Neuronal stem cell (in vitro differentiated cells): ENCODE results near the gene FHIT.

Experiments
- DNase-seq: peaks from one replicate; pipeline ENCODE4 v3.0.0-alpha.2; 2013; ENCODE audit warnings: low spot score
- H2AFZ ChIP-seq: one replicate; pipeline ENCODE4 v1.6.1; 2013; ENCODE audit warnings: mild to moderate bottlenecking, low read length, inconsistent platforms
- H2AK5ac ChIP-seq: 2 replicates; pipeline ENCODE4 v1.6.1; 2013; ENCODE audit warnings: low read depth, mild to moderate bottlenecking, inconsistent platforms, low read length, moderate library complexity, mixed read lengths
- H2BK120ac ChIP-seq: 2 replicates; pipeline ENCODE4 v1.6.1; 2013; ENCODE audit warnings: low read depth, mild to moderate bottlenecking, inconsistent platforms, low read length, moderate library complexity, mixed read lengths
- H2BK12ac ChIP-seq: one replicate; pipeline ENCODE4 v1.6.1; 2013; ENCODE audit warnings: low read length, inconsistent platforms
- H2BK15ac ChIP-seq: 2 replicates; pipeline ENCODE4 v1.6.1; 2013; ENCODE audit warnings: mild to moderate bottlenecking, low read length, inconsistent platforms, mixed read lengths
- H2BK5ac ChIP-seq: one replicate; pipeline ENCODE4 v1.6.1; 2013; ENCODE audit warnings: inconsistent platforms, mild to moderate bottlenecking, low read length, moderate library complexity
- H3K14ac ChIP-seq: one replicate; pipeline ENCODE4 v1.6.1; 2013; ENCODE audit warnings: low read length, inconsistent platforms
- H3K18ac ChIP-seq: 2 replicates; pipeline ENCODE4 v1.6.1; 2013; ENCODE audit warnings: low read length, inconsistent platforms
- H3K23ac ChIP-seq: 2 replicates; pipeline ENCODE4 v1.6.1; 2013; ENCODE audit warnings: low read depth, mild to moderate bottlenecking, mixed read lengths, low read length, inconsistent platforms; ENCODE audit not compliant: poor library complexity
- H3K27ac ChIP-seq: replicated peaks from 3 replicates; pipeline ENCODE4 v1.5.1; 2013; ENCODE audit warnings: low read length, inconsistent platforms
- H3K27me3 ChIP-seq, 3 experiments: 2 replicates each; pipeline ENCODE4 v1.6.1; 2013; ENCODE audit warnings: low read length in 3 of 3, mild to moderate bottlenecking in 2 of 3, inconsistent platforms in 1 of 3, low read depth in 1 of 3, mixed read lengths in 1 of 3, moderate library complexity in 1 of 3; ENCODE audit not compliant: control insufficient read depth in 3 of 3, insufficient read depth in 3 of 3
- H3K36me3 ChIP-seq, 2 donors: replicated peaks in 1 of 2; 2 replicates each; pipeline ENCODE4 v1.6.1; 2013; ENCODE audit warnings: low read length in 2 of 2; ENCODE audit not compliant: control insufficient read depth in 2 of 2, insufficient read depth in 2 of 2
- H3K4ac ChIP-seq: 2 replicates; pipeline ENCODE4 v1.6.1; 2013; ENCODE audit warnings: inconsistent platforms, mild to moderate bottlenecking, low read length, moderate library complexity
- H3K4me1 ChIP-seq, 2 donors: 1 replicate in 1 of 2; 2 replicates in 1 of 2; pipeline ENCODE4 v1.6.1; 2013; ENCODE audit warnings: low read length in 2 of 2, low read depth in 1 of 2; ENCODE audit not compliant: control insufficient read depth in 2 of 2, insufficient read depth in 1 of 2
- H3K4me2 ChIP-seq: one replicate; pipeline ENCODE4 v1.6.1; 2013; ENCODE audit warnings: mild to moderate bottlenecking, low read length, inconsistent platforms; ENCODE audit not compliant: insufficient read depth, poor library complexity, severe bottlenecking
- H3K4me3 ChIP-seq, 2 donors: 2 replicates each; pipeline ENCODE4 v1.5.1; 2013; ENCODE audit warnings: low read length in 2 of 2, mild to moderate bottlenecking in 2 of 2, inconsistent platforms in 1 of 2, moderate library complexity in 1 of 2
- H3K79me1 ChIP-seq: one replicate; pipeline ENCODE4 v1.6.1; 2013; ENCODE audit warnings: low read depth, mild to moderate bottlenecking, inconsistent platforms, low read length, moderate library complexity
- H3K9ac ChIP-seq: one replicate; pipeline ENCODE4 v1.6.1; 2013; ENCODE audit warnings: mild to moderate bottlenecking, low read depth, low read length, inconsistent platforms; ENCODE audit not compliant: poor library complexity
- H3K9me3 ChIP-seq, 2 donors: replicated peaks in 1 of 2; 2 replicates each; pipeline versions ENCODE3 to v1.6.1; 2013; ENCODE audit warnings: low read length in 2 of 2, mild to moderate bottlenecking in 2 of 2, inconsistent platforms in 1 of 2, low read depth in 1 of 2, mixed read lengths in 1 of 2, moderate library complexity in 1 of 2; ENCODE audit not compliant: control insufficient read depth in 2 of 2, insufficient read depth in 1 of 2
- H4K8ac ChIP-seq: one replicate; pipeline ENCODE4 v1.6.1; 2013; ENCODE audit warnings: low read depth, mild to moderate bottlenecking, inconsistent platforms, low read length, moderate library complexity
- H4K91ac ChIP-seq: one replicate; pipeline ENCODE4 v1.6.1; 2013; ENCODE audit warnings: low read length, low read depth, mild to moderate bottlenecking, inconsistent platforms; ENCODE audit not compliant: poor library complexity
- WGBS, 2 donors: extraction: QIAGEN DNeasy Blood & Tissue Kit; methylation state at CpG; one replicate each; pipeline ENCODE4 v1.1.7; 2013; ENCODE audit warnings: missing lambda C conversion rate in 2 of 2, mixed read lengths in 1 of 2; ENCODE audit not compliant: insufficient read length in 2 of 2, insufficient replicate concordance in 1 of 2; ENCODE audit errors: extremely low coverage in 2 of 2; 5-methylcytosine and 5-hydroxymethylcytosine counted together

FHIT gene

DNA sequence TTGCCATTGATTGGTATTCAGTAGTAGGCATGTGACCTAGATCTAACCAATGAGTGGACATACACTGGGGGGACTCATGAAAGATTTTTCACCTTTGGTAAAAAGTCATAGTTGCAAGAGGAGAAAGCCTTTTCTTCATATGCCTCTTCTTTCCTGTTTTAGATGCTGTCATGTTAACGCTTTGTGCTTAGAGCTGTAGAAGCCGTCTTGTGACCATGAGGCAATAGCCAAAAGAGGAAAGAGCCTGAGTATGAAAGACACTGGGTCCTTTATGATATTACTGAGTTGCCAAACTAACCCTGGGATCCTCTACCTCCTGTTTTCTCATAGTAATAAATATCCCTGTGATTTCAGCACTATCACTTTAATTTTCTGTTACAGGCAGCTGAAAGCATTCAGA, 396.0 kb downstream of the FHIT start:
- Histone ChIP-seq H2BK15ac (no peak overlapping the region), H3K27me3 (no peaks in the 10 kb centered on the region), H2BK12ac (no peak overlapping the region), H3K18ac (no peak overlapping the region), H3K23ac (no peak overlapping the region), H3K36me3 (no peaks in the 10 kb centered on the region), H4K8ac (no peak overlapping the region), H3K27ac (no peak overlapping the region), H3K9me3 (peaks cover 0 to 2% of the 10 kb centered on the region in 2 donors), H2BK120ac (no peak overlapping the region), H3K4me3 (no peak overlapping the region), H3K79me1 (no peaks in the 10 kb centered on the region), H2AFZ (no peak overlapping the region), H4K91ac (no peak overlapping the region), H3K4me2 (no peak overlapping the region), H2BK5ac (no peak overlapping the region), H3K14ac (no peak overlapping the region), H3K4me1 (no peaks in the 10 kb centered on the region), H3K9ac (no peak overlapping the region), H3K4ac (no peak overlapping the region), H2AK5ac (no peak overlapping the region)
- WGBS, 2 donors = no CpG with 5 or more reads among the region's 2 CpGs
- DNase-seq = no peak

DNA sequence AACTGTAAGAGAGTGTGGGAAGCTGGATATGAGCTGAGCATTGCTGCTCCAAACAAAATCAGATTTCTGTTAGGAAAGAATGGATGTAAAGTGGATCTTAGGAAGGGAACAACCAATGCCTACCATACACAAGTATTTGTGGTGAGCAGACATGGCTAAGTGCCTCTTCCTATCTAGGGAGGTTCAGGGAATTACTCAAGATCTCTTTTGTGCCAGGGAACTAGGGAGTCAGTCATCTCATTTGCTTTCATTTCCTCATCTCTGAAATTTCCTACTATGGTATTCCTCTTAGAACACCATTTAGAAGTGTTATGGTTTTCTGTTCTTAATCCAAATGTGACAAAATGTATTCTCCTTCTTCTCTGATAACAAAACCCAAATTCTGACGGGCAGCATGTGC, 396.5 kb downstream of the FHIT start:
- H3K9me3 ChIP-seq = peaks cover 0 to 2% of the 10 kb centered on the region in 2 donors
- H2BK12ac ChIP-seq = no peak overlapping the region
- H3K4ac ChIP-seq = no peak overlapping the region
- no peak overlapping the region for H4K91ac ChIP-seq
- H3K14ac ChIP-seq = no peak overlapping the region
- WGBS, 2 donors = no CpG with 5 or more reads among the region's 1 CpG
- no peaks in the 10 kb centered on the region for H3K79me1 ChIP-seq
- H3K36me3 ChIP-seq = no peaks in the 10 kb centered on the region
- no peak overlapping the region for H2AK5ac ChIP-seq
- no peak overlapping the region for H3K4me3 ChIP-seq
- no peak overlapping the region for H2AFZ ChIP-seq
- H3K9ac ChIP-seq = no peak overlapping the region
- DNase-seq = no peak
- no peak overlapping the region for H2BK120ac ChIP-seq
- H2BK15ac ChIP-seq = no peak overlapping the region
- H2BK5ac ChIP-seq = no peak overlapping the region
- H3K27ac ChIP-seq = no peak overlapping the region
- no peaks in the 10 kb centered on the region for H3K4me1 ChIP-seq
- H4K8ac ChIP-seq = no peak overlapping the region
- H3K18ac ChIP-seq = no peak overlapping the region
- H3K27me3 ChIP-seq = no peaks in the 10 kb centered on the region
- H3K23ac ChIP-seq = no peak overlapping the region
- no peak overlapping the region for H3K4me2 ChIP-seq

DNA sequence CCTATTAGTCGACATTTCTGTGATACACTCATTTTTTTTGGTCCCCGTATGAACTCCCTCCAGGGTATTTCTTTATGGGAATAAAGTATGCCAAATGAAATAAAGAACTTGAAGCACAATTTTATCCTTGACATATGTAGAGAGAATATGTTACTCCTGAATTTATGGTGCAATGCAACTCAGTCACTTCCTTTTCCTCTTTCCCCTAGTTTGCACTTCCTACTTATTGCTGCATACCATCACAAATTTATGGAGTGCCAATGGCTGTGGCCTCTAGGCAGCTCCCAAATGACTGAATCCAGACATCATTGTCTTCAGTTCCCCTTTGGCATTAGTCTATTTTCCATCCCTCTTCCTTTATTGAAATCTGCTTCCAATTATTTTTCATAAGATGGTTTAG, 403.5 kb downstream of the FHIT start:
- Histone ChIP-seq H3K79me1 (no peaks in the 10 kb centered on the region), H2BK5ac (no peak overlapping the region), H4K91ac (no peak overlapping the region), H2BK12ac (no peak overlapping the region), H3K4me2 (no peak overlapping the region), H3K23ac (no peak overlapping the region), H2AK5ac (no peak overlapping the region), H2BK120ac (no peak overlapping the region), H3K4ac (no peak overlapping the region), H3K18ac (no peak overlapping the region), H3K9ac (no peak overlapping the region), H3K36me3 (no peaks in the 10 kb centered on the region), H3K27me3 (no peaks in the 10 kb centered on the region), H3K14ac (no peak overlapping the region), H2AFZ (no peak overlapping the region), H3K27ac (no peak overlapping the region), H3K4me1 (no peaks in the 10 kb centered on the region), H3K4me3 (no peak overlapping the region), H3K9me3 (peaks cover 0 to 2% of the 10 kb centered on the region in 2 donors), H4K8ac (no peak overlapping the region), H2BK15ac (no peak overlapping the region)
- DNase-seq = no peak
- no CpG with 5 or more reads among the region's 2 CpGs for WGBS, 2 donors

DNA sequence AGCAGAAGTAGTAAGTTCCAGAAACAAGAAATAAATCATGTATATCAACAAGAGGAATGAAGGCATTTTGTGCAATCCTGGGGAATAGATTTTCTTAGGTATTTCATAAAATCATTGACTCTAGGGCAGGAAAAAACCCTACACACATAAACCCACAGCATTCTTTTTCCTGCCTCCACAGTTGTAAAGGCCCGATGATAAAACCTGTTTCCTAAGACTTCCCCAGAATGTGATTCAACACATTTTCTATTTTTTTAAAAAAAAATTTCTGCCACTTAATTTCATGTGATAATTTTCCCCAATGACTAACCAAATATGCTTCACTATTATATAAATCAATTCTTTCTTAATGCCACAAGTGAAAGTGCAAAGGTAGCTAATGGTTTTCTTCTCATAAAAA, 407.0 kb downstream of the FHIT start:
- DNase-seq = no peak
- Histone ChIP-seq H2BK120ac (no peak overlapping the region), H4K8ac (no peak overlapping the region)

More for the DNA sequence above, 407.0 kb downstream of the FHIT start:
- Histone ChIP-seq H3K4me3 (no peak overlapping the region), H3K27me3 (no peaks in the 10 kb centered on the region), H4K91ac (no peak overlapping the region), H3K4me2 (no peak overlapping the region), H2BK15ac (no peak overlapping the region), H3K9ac (no peak overlapping the region), H3K27ac (no peak overlapping the region), H3K4ac (no peak overlapping the region), H3K23ac (no peak overlapping the region), H2AFZ (no peak overlapping the region), H3K36me3 (no peaks in the 10 kb centered on the region), H2BK12ac (no peak overlapping the region), H3K18ac (no peak overlapping the region), H2BK5ac (no peak overlapping the region), H3K14ac (no peak overlapping the region), H2AK5ac (no peak overlapping the region), H3K4me1 (no peaks in the 10 kb centered on the region), H3K9me3 (no peaks in the 10 kb centered on the region), H3K79me1 (no peaks in the 10 kb centered on the region)
- no CpG with 5 or more reads among the region's 1 CpG for WGBS, 2 donors
